Spleen (tissue), 7 donors: ENCODE results near the gene GNPTAB.

ENCODE experiments used
- CTCF ChIP-seq, 11 experiments: fragments of 200-600 bp in 7 of 11; fragments of 450-650 bp in 4 of 11; sonication (generic) in 4 of 11; IDR thresholded peaks in 8 of 11; conservative IDR thresholded peaks in 3 of 11; 1 replicate in 7 of 11; 2 replicates in 4 of 11; pipeline versions ENCODE4 v1.4.0 to v1.8.0; 2016 to 2021; ENCODE audit warnings: antibody characterized with exemption in 11 of 11, inconsistent platforms in 4 of 11, mild to moderate bottlenecking in 1 of 11
- POLR2AphosphoS5 ChIP-seq, 3 donors: sonication (generic); formaldehyde crosslinking; IDR thresholded peaks; one replicate each; pipeline ENCODE4 v1.5.1; 2017; ENCODE audit warnings: antibody characterized with exemption in 3 of 3
- donor health status: DM: no; HTN: no; CAD: no; lungs with moderate emphysema.
- donor health status: DM: no; HTN: no; CAD: no.
- donor health status: DM: no; HTN: no; CAD: no.

GRCh38 chr12:101789171-101789570 is 41.6 kb downstream of the GNPTAB start:
- TF ChIP-seq POLR2AphosphoS5 (IDR thresholded peaks at IDR 0.05) (no peak), CTCF (IDR thresholded peaks at IDR 0.05 in 8 of 11, conservative IDR thresholded peaks at IDR 0.05 in 3 of 11) (no peak)
